Lung (tissue), 12 donors: ENCODE measurements around the gene FIS1. TPM values are rescaled to one million over a fixed set of nuclear protein-coding genes. Genes with fewer than 3 reads are reported as not detected.

ENCODE experiments used
- ATAC-seq: fragments of 200-7000 bp; cut with Tn5 transposase; one replicate; pipeline ENCODE4 v1.9.1; 2020; ENCODE audit warnings: moderate number of reproducible peaks; ENCODE audit not compliant: insufficient read depth, low FRiP score
- DNase-seq, 3 donors: peaks; one replicate each; pipeline ENCODE4 v3.0.0-alpha.2; 2013 to 2017
- H3K27ac ChIP-seq, 2 donors: one replicate each; pipeline ENCODE4 v1.5.1; 2013; ENCODE audit warnings: mild to moderate bottlenecking in 2 of 2, moderate library complexity in 2 of 2, control low read depth in 1 of 2, inconsistent platforms in 1 of 2, low read depth in 1 of 2, low read length in 1 of 2
- H3K27me3 ChIP-seq, 3 donors: one replicate each; pipeline ENCODE4 v1.5.1; 2013; ENCODE audit warnings: low read length in 2 of 3; ENCODE audit not compliant: control insufficient read depth in 3 of 3, insufficient read depth in 3 of 3
- H3K36me3 ChIP-seq, 4 donors: one replicate each; pipeline ENCODE4 v1.5.1; 2013; ENCODE audit warnings: low read length in 4 of 4, mild to moderate bottlenecking in 1 of 4, moderate library complexity in 1 of 4; ENCODE audit not compliant: control insufficient read depth in 4 of 4, insufficient read depth in 4 of 4
- H3K4me1 ChIP-seq, 5 donors: one replicate each; pipeline ENCODE4 v1.5.1; 2013; ENCODE audit warnings: low read length in 5 of 5, mild to moderate bottlenecking in 2 of 5, moderate library complexity in 1 of 5; ENCODE audit not compliant: control insufficient read depth in 5 of 5, insufficient read depth in 5 of 5
- H3K4me3 ChIP-seq: one replicate; pipeline ENCODE4 v1.5.1; 2013; ENCODE audit warnings: mild to moderate bottlenecking, control low read depth, moderate library complexity
- H3K9ac ChIP-seq, 2 donors: one replicate each; pipeline ENCODE4 v1.5.1; 2013; ENCODE audit warnings: low read length in 2 of 2, control low read depth in 1 of 2; ENCODE audit not compliant: insufficient read depth in 1 of 2
- H3K9me3 ChIP-seq, 4 donors: one replicate each; pipeline ENCODE4 v1.5.1; 2013; ENCODE audit warnings: low read length in 3 of 4, mild to moderate bottlenecking in 1 of 4, moderate library complexity in 1 of 4; ENCODE audit not compliant: control insufficient read depth in 4 of 4, insufficient read depth in 3 of 4
- WGBS, 2 donors: extraction: QIAGEN DNeasy Blood & Tissue Kit; methylation state at CpG; one replicate each; pipeline ENCODE4 v1.1.7; 2013; 5-methylcytosine and 5-hydroxymethylcytosine counted together
- polyA plus RNA-seq, 2 donors: library from polyadenylated mRNA; stranded (reverse); fragments of 200-250 nt; gene quantifications; one replicate each; pipeline ENCODE4 v1.2.1, GENCODE V29; 2013
- total RNA-seq, 2 donors: library from RNA; depleted of rRNA in 1 of 2; stranded (reverse); fragments of >200 nt in 1 of 2; gene quantifications; one replicate each; pipeline ENCODE4 v1.2.1, GENCODE V29; 2014 to 2021
- TF ChIP-seq, protein P1 (sequence below): IDR thresholded peaks from 2 replicates; pipeline ENCODE4 v1.5.1; 2012; ENCODE audit warnings: mild to moderate bottlenecking; ENCODE audit errors: control extremely low read depth, extremely low read depth
- donor health status: control.
- donor health status: control.
- donor health status: Bipolar disorder and iron deficiency.
- donor health status: healthy.
- donor health status: DM: yes; HTN: yes; CAD: no.

Gene FIS1
- total and polyA plus RNA-seq, 4 donors: 109 to 235 (median 159) TPM

DNA sequence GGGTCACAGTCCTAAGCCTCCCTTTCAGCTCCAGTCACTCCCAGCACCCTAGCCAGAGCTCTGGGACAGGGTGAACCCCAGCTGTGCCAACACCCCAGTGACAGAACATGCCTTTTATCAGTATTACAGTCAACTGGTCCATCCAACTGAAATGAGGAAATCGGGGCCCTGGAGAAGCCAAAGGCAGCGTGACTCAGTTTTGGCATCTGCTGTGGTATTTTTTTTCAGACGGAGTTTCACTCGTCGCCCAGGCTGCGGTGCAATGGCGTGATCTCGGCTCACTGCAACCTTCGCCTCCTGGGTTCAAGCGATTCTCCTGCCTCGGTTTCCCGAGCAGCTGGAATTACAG is 3.9 kb downstream of the FIS1 start:
- ATAC-seq: no peak
- WGBS, 2 donors: 40 to 75% methylated on average over 12 of the region's 12 CpGs
- no peak for DNase-seq
- Histone ChIP-seq H3K4me1 (peaks cover 6 to 26% (median 17%) of the 10 kb centered on the region in 5 donors), H3K9me3 (no peaks in the 10 kb centered on the region), H3K4me3 (no peak overlapping the region), H3K9ac (no peak overlapping the region), H3K27me3 (no peaks in the 10 kb centered on the region), H3K27ac (no peak overlapping the region), H3K36me3 (peaks cover 0 to 25% (median 13%) of the 10 kb centered on the region in 4 donors)
- TF ChIP-seq, protein P1, sequence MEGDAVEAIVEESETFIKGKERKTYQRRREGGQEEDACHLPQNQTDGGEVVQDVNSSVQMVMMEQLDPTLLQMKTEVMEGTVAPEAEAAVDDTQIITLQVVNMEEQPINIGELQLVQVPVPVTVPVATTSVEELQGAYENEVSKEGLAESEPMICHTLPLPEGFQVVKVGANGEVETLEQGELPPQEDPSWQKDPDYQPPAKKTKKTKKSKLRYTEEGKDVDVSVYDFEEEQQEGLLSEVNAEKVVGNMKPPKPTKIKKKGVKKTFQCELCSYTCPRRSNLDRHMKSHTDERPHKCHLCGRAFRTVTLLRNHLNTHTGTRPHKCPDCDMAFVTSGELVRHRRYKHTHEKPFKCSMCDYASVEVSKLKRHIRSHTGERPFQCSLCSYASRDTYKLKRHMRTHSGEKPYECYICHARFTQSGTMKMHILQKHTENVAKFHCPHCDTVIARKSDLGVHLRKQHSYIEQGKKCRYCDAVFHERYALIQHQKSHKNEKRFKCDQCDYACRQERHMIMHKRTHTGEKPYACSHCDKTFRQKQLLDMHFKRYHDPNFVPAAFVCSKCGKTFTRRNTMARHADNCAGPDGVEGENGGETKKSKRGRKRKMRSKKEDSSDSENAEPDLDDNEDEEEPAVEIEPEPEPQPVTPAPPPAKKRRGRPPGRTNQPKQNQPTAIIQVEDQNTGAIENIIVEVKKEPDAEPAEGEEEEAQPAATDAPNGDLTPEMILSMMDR: no peak

DNA sequence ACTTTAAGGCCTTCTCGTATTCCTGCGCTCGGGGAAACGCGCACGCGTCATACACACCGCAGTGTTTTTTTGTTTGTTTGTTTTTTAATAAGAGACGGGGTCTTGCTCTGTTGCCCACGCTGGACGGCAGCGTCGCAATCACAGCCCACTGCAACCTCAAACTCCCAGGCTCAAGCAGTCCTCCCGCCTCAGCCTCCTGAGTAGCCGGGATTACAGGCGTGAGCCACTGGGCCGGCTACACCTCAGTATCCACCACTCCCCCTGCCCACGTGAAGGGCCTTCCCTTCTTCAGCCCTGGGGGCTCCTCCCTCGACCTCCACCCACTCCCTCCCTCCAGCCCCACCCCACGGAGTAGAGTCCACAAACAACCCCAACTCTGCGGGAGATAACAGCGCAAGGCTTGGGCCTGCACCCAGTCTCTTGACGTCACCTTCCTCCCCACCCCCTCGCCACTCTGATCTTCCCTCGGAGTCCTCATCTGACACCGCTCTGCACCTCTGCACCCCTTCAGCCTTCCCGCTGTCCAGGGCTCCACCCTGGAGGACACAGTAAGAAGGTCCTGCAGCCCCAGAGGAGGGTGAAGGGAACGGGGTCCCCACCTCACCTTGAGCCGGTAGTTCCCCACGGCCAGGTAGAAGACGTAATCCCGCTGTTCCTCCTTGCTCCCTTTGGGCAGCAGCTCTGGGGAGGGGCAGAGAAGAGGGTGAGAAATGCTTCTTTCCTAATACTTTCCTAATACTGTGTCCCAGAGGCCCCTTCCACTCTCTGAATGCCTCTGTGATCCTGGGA is 4.5 kb downstream of the FIS1 start:
- Histone ChIP-seq H3K9me3 (no peaks in the 10 kb centered on the region), H3K9ac (no peak overlapping the region), H3K4me1 (peaks cover 1 to 24% (median 13%) of the 10 kb centered on the region in 5 donors), H3K4me3 (no peak overlapping the region), H3K27ac (peak overlapping the region in 1 of 2 donors; percentile 82), H3K36me3 (peaks cover 0 to 27% (median 13%) of the 10 kb centered on the region in 4 donors), H3K27me3 (no peaks in the 10 kb centered on the region)
- ATAC-seq (no peak), DNase-seq (no peak)
- whole genome bisulfite sequencing, 2 donors: 87% methylated on average over 32 of the region's 32 CpGs
- TF ChIP-seq, protein P1: no peak

DNA sequence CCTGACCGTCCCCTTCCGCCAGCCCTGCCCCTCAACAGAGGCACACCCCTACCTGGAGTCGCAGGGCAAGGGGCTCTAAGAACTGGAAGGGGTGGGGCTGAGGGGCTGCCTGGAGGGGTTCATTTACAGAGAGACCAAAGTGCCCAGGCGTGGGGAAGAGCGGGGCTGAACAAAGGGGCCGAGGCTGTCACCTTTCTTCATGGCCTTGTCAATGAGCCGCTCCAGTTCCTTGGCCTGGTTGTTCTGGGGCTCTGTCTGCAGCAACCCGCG is 5.0 kb downstream of the FIS1 start:
- H3K4me1 ChIP-seq: peaks cover 0 to 22% (median 11%) of the 10 kb centered on the region in 5 donors
- TF ChIP-seq, protein P1: no peak
- no peak for ATAC-seq

More for the DNA sequence above, 5.0 kb downstream of the FIS1 start:
- Histone ChIP-seq H3K36me3 (peaks cover 0 to 27% (median 13%) of the 10 kb centered on the region in 4 donors), H3K9ac (no peak overlapping the region), H3K27me3 (no peaks in the 10 kb centered on the region), H3K4me3 (no peak overlapping the region), H3K27ac (peak overlapping the region; percentile 61 to 82), H3K9me3 (no peaks in the 10 kb centered on the region)
- WGBS, 2 donors: 87 to 90% methylated on average over 9 of the region's 9 CpGs
- DNase-seq: no peak
